ENCODE data around the gene XPOT.
"Not testable (repeated sequence)": the region's sequence is repeated elsewhere in the genome, so short reads cannot be mapped to it uniquely, and the experiment has no call there.

Gene XPOT

GRCh38 chr12:64403707-64404469 is at the start of gene XPOT:
XPOT (plus strand) TSS chr12:64404392; CDS start chr12:64410036, 5,644 bp downstream.
- DNase-seq = peak; percentile 90

- not testable (repeated sequence) for DNase-seq
Measured at GRCh38 chr12:64356209-64356608, 48.0 kb upstream of the XPOT start.

GRCh38 chr12:64361173-64361572 is 43.0 kb upstream of the XPOT start:
- not testable (repeated sequence) for DNase-seq

GRCh38 chr12:64362721-64363305 is 41.4 kb upstream of the XPOT start:
- no peak for DNase-seq

- DNase-seq = no peak
Measured at GRCh38 chr12:64383675-64384074, 20.5 kb upstream of the XPOT start.

GRCh38 chr12:64385019-64385418 is 19.2 kb upstream of the XPOT start:
- DNase-seq = no peak

GRCh38 chr12:64385468-64385867 is 18.7 kb upstream of the XPOT start:
- no peak for DNase-seq

- no peak for DNase-seq
Measured at GRCh38 chr12:64387197-64387816, 16.9 kb upstream of the XPOT start.

- DNase-seq = no peak
Measured at GRCh38 chr12:64389154-64389553, 15.0 kb upstream of the XPOT start.

GRCh38 chr12:64390275-64390851 is 13.8 kb upstream of the XPOT start, which contains the start of gene C12orf56:
C12orf56 (minus strand) TSS chr12:64390758; CDS start chr12:64390565, 193 bp downstream.
- no peak for DNase-seq

GRCh38 chr12:64392221-64392620 is 12.0 kb upstream of the XPOT start:
- DNase-seq = no peak

GRCh38 chr12:64395739-64396138 is 8.5 kb upstream of the XPOT start:
- no peak for DNase-seq

- peak; percentile 16 for DNase-seq
Measured at GRCh38 chr12:64400041-64400440, 4.2 kb upstream of the XPOT start.

- DNase-seq = no peak
Measured at GRCh38 chr12:64402181-64402580, 2.0 kb upstream of the XPOT start.

GRCh38 chr12:64404470-64405256 is 471 bp downstream of the XPOT start:
- DNase-seq = no peak

- no peak for DNase-seq
Measured at GRCh38 chr12:64407342-64408223, 3.4 kb downstream of the XPOT start.

GRCh38 chr12:64411427-64411826 is 7.2 kb downstream of the XPOT start:
- DNase-seq = no peak

GRCh38 chr12:64412459-64412858 is 8.3 kb downstream of the XPOT start:
- DNase-seq = no peak

- DNase-seq = no peak
Measured at GRCh38 chr12:64413884-64414283, 9.7 kb downstream of the XPOT start.

GRCh38 chr12:64418209-64418608 is 14.0 kb downstream of the XPOT start:
- no peak for DNase-seq

- no peak for DNase-seq
Measured at GRCh38 chr12:64419696-64420095, 15.5 kb downstream of the XPOT start.

GRCh38 chr12:64427988-64428387 is 23.8 kb downstream of the XPOT start:
- no peak for DNase-seq
